CD4-positive, alpha-beta T cell treated with Interleukin-1 beta for 1 hour (primary cell): ENCODE data around the gene LUZP1.

Source experiments
- DNase-seq, 2 donors: peaks; one replicate each; pipeline ENCODE4 v3.0.0-alpha.2; 2020 to 2022

LUZP1 gene

DNA sequence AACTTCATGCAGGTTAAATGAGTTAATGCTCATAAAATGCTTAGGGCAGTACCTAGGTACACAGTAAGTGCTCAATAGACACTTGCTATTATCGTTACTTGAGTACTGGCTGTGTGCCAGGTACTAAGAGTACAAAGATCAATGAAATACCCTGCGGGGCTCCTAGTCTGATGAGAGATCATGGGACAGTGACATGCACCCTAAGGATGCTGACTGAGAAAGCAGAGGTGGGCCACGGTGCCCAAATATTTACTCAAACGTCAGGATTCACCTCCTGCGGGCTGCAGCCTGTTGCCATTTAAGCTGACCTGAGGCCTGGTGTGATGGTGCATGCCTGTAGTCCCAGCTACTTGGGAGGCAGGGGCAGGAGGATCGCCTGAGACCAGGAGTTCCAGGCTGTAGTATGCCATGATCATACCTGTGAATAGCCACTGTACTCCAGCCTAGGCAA, 19.8 kb upstream of the LUZP1 start:
- no peak for DNase-seq

DNA sequence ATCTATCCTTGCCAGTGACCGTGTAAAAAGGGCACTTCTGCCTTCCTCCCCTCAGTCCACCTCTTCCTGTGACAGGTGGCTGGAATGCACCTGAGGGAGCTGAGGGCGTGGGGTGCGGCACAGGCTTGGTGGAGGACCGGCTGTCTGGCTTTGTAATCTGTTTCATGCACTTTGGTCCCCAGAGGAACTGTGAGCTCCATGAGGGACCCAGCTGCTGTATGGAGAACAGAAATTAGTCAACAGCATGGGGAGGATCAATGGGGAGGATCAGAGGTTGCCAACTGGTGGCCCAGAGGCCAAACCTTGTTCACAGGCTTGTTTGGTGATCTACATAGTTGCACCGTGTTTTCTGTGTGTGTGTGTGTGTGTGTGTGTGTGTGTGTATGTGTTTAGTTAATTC, 19.0 kb upstream of the LUZP1 start:
- no peak for DNase-seq

DNA sequence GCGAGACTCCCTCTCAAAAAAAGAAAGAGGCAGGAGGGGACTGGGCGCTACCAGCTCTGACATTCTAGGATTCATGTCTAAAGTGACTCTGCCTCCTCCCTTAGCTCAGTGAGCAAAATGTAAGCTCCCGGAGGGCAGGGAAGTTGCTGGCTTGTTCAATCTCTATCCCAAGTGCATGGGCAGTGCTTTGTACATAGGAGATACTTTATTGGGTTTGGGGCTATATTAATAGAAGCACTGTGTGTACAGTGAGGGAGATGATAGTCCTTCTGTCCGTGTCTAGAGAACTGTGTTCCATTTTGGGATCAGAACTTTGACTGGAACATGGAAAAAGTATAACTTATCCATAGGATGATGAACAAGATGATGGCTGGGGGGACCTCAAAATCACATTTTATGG, 16.7 kb upstream of the LUZP1 start:
- no peak for DNase-seq

DNA sequence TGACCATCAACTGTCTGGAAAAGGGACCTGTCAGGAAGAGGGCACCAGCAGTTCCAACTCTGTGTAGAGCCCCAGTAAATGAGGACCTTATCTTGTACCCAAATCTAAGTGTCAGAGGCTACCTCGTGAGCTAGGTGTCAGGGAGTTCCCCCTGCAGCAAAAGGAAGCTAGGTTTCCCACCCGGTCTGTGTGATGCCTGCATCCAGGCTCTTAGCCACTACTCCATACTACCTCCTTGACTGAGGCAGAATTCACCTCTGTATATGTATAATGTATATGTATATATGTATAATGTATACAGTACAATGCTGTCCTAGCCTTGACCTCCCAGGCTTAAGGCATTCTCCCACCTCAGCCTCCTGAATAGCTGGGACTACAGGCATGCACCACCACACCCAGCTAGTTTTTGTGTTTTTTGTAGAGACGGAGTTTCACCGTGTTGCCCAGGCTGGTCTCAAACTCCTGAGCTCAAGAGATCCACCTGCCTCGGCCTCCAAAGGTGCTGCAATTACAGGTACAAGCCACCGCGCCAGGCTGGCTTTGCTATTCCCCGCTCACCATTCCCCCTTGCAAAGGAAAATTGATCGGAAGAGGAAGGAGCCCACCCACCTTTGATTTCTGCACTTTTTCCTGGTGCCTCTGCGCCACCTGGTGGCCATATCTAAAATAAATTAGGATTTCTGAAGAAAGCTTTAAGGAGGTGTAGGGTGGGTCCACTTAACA, 15.7 kb upstream of the LUZP1 start:
- peak; percentile 22 to 63 for DNase-seq

DNA sequence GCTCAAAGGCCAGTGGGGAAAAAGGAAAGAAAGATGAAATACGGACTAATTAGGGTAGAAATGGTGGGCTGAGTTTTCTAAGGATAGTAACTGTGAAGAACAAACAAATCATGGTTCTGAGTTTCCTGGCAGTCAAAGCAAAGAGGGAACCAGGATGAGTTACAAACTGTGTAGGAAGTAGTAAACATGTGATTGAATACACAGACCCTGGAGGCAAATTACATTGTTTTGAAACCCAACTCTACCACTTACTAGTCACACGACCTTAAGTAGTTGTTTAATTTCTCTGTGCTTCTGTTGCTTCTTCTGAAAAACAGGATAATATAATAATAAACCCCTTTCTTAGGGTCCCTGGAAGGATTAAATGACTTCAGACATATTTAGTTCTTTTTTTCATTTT, 11.2 kb upstream of the LUZP1 start:
- no peak for DNase-seq

DNA sequence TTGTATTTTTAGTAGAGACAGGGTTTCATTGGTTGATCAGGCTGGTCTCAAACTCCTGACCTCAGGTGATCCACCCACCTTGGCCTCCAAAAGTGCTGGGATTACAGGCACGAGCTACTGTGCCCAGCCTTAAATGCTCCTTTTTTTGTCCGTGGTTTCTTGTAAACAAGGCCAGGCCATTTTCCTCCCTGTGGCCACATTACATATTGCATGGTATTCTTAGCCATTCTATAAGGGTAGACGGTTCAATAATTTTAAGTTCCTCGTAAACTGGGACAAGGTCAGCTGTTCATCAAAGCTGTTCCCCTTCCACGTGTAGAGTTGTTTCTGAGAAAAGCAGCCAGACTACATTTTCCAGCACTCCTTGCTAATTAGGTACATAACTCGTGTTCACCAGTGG, 10.3 kb upstream of the LUZP1 start:
- no peak for DNase-seq

DNA sequence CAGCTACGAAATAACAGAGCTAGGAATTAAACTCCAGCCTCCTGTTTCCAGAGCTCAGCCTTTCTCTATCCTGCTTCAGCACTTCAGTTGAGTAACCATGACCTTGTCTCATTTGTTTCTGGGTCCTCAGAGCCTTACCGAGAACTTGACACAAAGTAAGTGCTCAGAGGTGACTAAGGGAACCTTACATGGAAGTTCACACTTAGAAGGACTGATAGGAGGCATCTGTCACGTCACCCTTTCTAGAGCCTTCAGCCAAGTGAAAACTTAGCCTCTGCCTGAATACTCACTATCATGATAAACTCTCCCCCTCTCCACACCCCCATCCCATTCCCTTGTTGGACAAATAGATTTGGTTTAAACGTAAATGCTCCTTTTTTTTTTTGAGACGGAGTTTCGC, 9.8 kb upstream of the LUZP1 start:
- DNase-seq: no peak

DNA sequence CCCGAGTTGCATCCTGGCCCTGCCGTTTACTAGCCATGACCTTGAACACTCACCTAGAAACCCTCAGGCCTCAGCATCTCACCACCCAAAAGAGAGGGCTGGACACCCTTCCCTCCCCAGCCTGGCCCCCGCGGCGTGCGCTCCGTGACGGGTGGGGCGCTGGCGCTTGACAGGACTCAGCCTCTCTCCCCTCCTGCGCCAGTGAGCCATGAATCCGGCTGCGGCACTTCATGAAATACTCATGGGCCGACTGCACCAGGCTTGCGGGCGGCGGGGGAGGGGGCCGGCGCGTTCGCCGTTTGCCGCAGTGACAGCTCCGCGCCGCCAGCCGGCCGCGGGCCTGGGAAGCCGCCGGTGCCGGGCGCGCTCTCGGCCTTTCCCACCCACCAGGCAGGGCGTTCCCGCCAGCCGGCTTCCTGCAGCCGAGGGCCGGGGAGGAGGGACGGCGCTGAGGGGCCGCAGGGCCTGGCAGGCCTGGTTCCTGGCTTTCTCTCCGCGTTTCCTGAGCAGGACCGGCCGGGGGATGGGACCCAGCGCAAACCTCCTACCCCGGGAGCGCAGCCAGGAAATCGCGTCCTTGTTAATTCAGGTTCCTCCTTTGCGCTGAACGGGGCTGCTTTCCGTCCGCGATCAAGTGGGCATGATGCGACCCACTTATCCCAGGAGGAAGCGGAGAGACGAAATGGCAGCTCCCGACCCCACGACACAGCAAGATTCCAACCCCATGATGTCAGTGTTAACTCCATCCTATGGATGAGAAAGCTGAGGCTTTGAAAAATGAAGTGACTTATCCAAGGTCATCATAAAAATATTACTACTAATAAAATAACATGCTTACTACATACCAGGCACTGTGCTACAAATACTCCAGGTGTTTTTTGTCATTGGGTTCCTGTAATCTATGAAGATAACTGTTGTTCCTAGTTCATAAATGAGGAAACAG, 9.1 kb upstream of the LUZP1 start:
- DNase-seq: peak; percentile 48 to 64

DNA sequence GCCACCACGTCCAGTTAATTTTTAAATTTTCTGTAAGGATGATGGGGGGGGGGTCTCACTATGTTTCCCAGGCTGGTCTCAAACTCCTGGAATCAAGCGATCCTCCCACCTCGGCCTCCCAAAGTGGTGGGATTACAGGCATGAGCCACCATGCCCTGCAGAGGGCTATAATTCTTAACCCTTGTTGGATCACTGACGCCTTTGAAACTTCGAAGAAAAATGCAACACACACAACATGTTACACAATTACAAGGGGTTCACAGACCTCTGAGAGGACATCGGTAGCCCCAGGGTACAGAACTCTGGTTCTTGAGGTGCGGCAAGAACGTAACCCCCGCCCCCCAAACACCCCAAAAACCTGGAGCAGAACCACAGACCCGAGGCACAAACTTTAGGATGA, 8.4 kb upstream of the LUZP1 start:
- no peak for DNase-seq

DNA sequence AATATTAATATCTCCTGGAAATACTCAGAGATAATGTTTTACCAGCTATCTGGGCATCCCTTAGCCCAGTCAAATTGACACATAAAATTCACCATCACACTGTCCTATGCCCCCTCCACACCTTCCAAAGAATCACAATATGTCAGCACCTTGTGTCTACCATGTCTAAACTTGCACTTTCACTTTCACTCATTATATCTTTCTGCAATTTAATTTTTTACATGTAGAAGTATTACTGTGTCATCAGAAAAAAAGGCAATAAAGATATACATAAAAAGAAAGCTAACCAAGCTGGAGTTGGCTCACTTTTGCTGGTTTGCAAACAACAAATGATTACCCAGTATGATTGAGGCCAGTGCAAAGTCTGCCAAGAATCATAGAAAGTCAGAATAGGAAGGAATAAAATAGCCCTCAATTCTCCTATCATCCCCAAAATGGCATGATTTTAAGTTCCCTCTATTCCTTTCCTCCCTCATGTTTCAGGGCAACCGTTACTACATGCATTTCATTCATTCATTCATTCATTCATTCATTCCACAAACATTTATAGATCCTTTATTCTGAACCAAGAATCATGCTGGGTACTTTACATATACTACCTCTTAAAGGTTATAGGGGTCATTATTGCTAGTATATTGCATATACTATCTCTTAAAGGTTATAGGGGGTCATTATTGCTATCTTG, 5.9 kb upstream of the LUZP1 start:
- DNase-seq: no peak

DNA sequence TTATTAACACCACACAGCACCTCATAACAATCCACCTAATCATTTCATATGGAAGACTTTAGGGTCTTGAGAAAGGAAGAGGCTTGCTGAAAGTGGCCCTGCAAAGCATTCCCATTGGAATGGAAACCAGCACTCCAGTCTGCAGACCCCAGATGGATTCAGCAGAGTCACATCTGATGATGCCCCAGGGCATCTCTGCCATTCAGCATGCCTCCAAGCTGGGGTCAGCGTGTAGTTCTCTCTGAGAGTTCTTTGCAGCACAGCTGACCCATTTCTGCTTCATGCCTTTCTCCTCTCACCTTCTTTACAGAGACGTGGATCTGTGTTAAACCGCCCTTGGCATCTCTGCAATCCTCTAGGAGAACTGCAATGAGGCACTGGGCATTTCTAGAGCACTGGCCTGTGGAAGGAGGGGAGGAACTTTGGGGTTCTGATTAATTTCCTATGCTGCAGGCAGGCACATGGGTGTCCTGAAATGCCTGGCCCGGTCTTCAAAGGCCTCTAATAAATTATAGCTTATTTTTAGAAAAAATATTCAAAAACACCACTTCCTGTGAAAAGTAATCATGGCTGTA, 2.6 kb upstream of the LUZP1 start:
- no peak for DNase-seq

DNA sequence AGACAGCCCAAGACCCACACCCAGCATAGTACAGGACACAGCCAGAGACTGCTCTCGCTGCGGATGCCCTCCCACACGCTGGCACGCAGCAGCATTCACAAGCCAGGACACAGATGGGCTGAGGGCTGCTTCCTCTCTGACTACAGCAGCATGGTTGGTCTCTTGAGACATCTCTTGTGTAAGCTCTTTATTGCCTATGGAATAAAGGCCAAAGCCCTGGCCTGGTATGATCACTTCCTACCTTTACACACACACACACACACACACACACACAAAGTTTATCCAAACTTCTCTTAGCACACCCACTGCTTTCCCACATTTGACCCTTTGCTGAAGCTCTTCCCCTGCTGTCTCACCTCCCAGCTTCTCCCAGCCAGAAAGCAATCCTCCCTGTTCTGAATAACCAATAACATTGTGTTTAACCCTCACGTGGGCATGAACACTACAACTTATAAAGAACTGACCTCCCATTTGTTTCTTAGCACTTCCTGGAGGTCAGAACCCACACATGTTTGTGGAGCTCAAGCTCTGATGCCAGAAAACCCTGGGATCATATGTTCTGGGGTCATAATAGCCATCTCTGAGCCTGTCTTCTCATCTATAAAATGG, 1.2 kb upstream of the LUZP1 start:
- peak; percentile 15 to 54 for DNase-seq

DNA sequence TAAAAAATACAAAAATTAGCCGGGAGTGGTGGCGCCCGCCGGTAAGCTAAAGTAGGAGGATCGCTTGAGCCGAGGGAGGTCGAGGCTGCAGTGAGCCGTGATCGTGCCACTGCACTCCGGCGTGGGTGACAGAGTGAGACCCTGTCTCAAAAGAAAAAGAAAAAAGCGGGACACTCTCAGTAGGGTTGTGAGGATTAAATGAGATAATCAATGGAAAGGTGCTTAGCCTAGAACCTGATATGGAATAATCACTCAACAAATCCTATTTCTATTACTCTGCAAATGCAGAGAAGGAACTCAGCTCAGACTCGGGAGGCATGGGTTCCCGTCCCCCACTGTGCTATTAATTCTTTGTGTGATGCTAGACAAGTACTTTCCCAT, 529 bp upstream of the LUZP1 start:
- no peak for DNase-seq

DNA sequence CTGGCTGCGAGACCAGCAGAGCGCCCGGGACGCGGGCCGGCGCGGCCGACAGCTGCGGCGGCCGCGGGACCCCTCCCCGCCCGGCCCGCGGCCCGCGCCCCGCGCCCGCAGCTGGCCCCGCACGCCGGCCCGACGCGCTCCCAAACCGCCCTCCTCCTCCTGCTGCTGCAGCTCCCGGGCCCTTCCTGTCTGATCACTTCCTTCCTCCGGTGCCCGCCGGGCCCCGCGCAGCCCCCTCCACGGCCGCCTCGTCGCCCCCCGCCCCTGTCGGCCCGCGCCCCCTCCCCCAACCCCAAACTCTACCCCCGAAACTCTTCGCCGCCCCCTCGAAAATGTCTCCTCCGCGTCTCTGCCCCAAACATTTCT, 594 bp downstream of the LUZP1 start:
- peak; percentile 22 to 26 for DNase-seq

DNA sequence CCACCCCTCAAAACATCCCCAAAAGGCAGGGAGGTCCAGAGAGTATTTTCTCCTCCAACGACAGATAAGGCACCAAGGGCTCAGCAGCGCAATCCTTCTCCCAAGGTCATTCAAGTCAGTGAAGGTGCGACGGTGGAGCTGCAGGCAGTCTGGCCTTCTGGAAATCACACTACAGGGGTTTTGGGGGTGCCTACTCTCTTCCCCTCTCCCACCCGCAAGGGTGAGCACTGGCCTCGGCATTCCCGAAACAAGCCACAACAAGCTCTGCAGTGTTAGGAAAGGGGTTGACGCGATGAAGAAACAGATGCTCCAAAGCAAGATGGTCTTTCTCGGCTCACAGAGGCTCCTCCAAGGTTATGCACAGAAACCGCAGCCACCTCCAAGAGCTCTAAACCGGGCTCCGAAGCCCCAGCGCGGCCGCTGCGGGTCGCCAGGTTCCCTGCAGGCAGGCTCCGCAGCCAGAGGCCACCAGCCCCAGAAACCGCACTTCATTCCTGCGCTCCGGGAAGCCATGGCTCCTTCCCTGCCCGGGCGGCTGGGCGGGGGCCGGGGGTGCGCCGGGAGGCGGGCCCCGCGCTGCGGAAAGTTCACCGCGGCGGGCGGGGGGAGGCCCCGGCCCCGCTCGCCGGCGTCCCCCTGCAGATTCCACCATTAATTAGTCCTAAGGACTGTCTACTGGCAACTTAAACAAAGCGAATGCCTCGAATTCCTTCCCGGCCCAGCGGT, 1.1 kb downstream of the LUZP1 start:
- DNase-seq: peak; percentile 16 to 35

DNA sequence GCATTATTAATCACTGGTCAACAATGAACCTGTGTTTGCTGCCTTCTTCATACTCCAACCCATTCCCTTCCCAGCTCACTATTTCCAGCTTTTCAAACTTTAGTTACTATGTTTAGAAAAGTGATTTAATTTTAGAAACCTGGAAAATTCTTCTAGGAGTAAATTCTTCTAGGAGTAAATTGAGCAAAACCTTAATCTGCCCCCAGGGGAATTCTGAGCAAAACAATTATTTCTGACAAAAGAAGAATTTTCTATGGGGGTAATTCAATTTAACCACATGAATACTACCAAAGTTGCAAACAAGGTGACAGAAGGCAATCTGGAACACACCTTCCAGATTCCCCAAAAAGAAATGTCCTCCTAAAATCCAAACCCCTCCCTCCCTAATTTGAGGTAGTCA, 1.8 kb downstream of the LUZP1 start:
- DNase-seq: no peak

DNA sequence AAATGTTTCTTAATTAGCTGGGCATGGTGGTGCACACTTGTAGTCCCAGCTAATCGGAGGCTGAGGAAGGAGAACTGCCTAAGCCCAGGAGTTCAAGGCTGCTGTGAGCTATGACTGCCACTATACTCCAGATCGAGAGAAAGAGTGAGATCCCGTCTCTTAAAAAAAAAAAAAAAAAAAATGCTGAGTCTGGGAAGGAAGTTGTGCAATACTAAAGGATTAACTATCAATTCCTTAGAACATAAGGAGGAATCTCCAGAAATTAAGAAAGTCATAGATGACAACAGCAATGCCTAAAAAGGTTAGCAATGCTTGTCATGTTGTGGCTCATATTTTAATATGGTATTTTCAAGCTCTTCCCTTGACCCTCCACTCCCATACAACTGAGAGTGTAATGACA, 5.3 kb downstream of the LUZP1 start:
- DNase-seq: no peak

DNA sequence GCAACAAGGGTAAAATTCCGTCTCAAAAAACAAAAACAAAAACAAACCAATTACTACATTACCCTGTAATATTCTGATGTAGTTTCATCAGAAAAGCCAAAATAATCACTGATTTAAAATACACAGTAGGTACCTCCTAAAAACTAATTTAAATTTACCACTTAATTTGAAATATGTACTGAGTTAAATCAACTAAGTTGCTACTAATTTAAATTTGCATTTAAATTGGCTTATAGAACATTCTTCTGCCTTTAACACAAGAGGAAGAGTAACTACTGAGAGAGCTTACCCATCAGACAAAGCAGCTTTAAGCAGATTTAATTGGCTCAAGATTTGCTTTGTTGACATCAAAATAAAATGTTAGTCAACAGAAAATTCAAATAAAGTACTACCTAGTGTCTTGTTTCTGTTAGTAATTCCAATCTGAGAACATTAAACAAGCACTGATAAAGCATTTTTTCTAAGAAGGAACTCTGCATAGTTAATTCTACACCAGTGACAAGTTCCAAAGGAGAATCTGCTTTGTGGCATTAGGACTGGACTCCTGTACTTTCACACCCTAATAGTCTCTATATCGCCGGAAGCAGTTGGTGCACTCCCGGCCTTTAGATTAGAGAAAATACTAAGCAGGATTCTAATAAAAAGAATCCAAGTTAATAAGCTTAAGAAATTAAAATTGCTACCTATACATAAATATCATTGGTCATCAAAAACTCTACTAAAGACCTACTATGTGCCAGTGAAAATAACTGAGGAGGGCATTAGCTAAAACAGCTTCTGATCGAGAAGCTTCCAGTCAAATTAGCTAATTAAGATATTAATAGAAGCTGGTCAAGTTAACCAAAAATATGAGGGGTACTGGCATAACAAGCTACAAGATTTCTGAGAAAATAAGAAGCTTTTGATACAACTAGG, 8.4 kb downstream of the LUZP1 start:
- DNase-seq: no peak

DNA sequence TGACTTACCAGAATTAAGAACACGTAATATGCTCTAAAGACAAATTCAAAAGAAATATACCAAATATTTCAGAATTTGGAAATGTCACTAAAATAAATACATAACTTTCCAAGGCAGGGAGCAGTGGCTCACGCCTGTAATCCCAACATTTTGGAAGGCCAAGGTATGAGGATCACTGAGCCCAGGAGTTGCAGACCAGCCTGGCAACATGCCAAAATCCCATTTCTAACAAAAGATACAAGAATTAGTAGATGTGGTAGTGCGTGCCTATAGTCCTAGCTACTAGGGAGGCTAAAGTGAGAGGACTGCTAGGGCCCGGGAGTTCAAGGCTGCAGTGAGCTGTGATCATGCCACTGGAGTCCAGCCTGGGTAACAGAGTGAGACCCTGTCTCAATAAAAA, 11.7 kb downstream of the LUZP1 start:
- DNase-seq: no peak

DNA sequence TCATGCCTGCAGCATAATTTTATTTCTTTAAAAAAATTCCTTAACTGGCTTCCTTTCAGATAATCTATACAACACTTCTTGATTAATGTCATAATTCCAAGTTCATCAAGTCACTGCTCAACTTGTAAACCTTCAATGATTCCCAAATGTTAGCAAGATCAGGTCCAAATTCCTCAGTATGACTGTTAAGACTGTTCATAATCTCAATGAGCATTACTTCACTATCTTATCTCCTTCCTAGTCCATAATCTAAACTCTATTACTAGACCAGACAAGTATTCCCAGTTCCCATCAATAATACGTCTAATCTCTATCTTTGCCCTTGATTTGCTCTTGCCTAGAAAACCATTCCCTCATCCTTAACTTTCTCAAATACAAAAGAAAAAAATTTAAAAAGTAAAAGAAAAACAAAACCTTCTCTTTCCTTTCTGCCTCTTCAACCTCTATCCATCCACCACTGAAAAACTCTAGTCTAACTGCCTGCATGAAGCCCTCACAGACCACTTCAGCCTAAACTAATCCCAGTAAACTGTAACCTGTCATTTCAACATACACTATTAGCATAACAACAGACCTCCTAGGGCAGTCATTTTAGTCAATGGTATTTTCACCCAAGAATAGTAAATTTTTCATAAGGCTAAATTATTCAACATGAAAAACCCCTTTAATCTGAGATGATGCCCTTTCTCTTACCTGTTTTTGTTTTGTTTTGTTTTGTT, 15.5 kb downstream of the LUZP1 start:
- DNase-seq: no peak
